ENCODE data around the gene MTCL1. TPM values are rescaled to one million over a fixed set of nuclear protein-coding genes. Genes with fewer than 3 reads are reported as not detected.

MTCL1 gene
- total RNA-seq, 1 donor from 2014 or later = 14.6 TPM

- ATAC-seq (peak; percentile 30), DNase-seq (ENCODE audit: low spot score) (no peak)
- intact Hi-C loops (cut with DNase I) = no loop called here
These were observed 20.0 kb upstream of the MTCL1 start for GRCh38 chr18:8685141-8685913.

GRCh38 chr18:8685914-8686216, 19.5 kb upstream of the MTCL1 start:
- no peak for DNase-seq (ENCODE audit: low spot score)
- intact Hi-C loops (cut with DNase I) = no loop called here
- no peak for ATAC-seq

GRCh38 chr18:8686611-8687010, 18.7 kb upstream of the MTCL1 start:
- no peak for DNase-seq (ENCODE audit: low spot score)
- intact Hi-C loops (cut with DNase I) = no loop called here
- ATAC-seq = no peak

- ATAC-seq (no peak), DNase-seq (ENCODE audit: low spot score) (no peak)
- intact Hi-C loops (cut with DNase I) = no loop called here
These were observed 17.0 kb upstream of the MTCL1 start for GRCh38 chr18:8688216-8688800.

- DNase-seq (ENCODE audit: low spot score) (no peak), ATAC-seq (no peak)
- intact Hi-C loops (cut with DNase I) = no loop called here
These were observed 16.5 kb upstream of the MTCL1 start for GRCh38 chr18:8688816-8689215.

GRCh38 chr18:8689517-8689916, 15.8 kb upstream of the MTCL1 start:
- DNase-seq (ENCODE audit: low spot score) = no peak
- intact Hi-C loops (cut with DNase I) = no loop called here
- ATAC-seq = no peak

- ATAC-seq (no peak), DNase-seq (ENCODE audit: low spot score) (no peak)
- intact Hi-C loops (cut with DNase I) = no loop called here
These were observed 10.5 kb upstream of the MTCL1 start for GRCh38 chr18:8694891-8695290.

- ATAC-seq (no peak), DNase-seq (ENCODE audit: low spot score) (no peak)
- intact Hi-C loops (cut with DNase I) = no loop called here
These were observed 9.3 kb upstream of the MTCL1 start for GRCh38 chr18:8695932-8696517.

- ATAC-seq (peak; percentile 94), DNase-seq (ENCODE audit: low spot score) (peak; percentile 87)
- intact Hi-C loops (cut with DNase I) = no loop called here
These were observed 8.6 kb upstream of the MTCL1 start for GRCh38 chr18:8696749-8697211.

GRCh38 chr18:8699126-8699525, 6.2 kb upstream of the MTCL1 start:
- ATAC-seq (no peak), DNase-seq (ENCODE audit: low spot score) (no peak)
- intact Hi-C loops (cut with DNase I) = no loop called here

GRCh38 chr18:8699948-8700347, 5.4 kb upstream of the MTCL1 start:
- DNase-seq (ENCODE audit: low spot score) (no peak), ATAC-seq (no peak)
- intact Hi-C loops (cut with DNase I) = no loop called here

- ATAC-seq (no peak), DNase-seq (ENCODE audit: low spot score) (no peak)
- intact Hi-C loops (cut with DNase I) = no loop called here
These were observed 3.7 kb upstream of the MTCL1 start for GRCh38 chr18:8701546-8702118.

GRCh38 chr18:8702668-8703067, 2.7 kb upstream of the MTCL1 start:
- ATAC-seq = no peak
- no peak for DNase-seq (ENCODE audit: low spot score)
- intact Hi-C loops (cut with DNase I) = no loop called here

- intact Hi-C loops (cut with DNase I) = no loop called here
- no peak for DNase-seq (ENCODE audit: low spot score)
- ATAC-seq = no peak
These were observed 2.2 kb upstream of the MTCL1 start for GRCh38 chr18:8703092-8703709.

GRCh38 chr18:8703781-8704301, 1.5 kb upstream of the MTCL1 start:
- ATAC-seq = peak; percentile 1
- intact Hi-C loops (cut with DNase I) = no loop called here
- DNase-seq (ENCODE audit: low spot score) = no peak

- peak; percentile 93 for DNase-seq (ENCODE audit: low spot score)
- intact Hi-C loops (cut with DNase I) = no loop called here
- peak; percentile 93 for ATAC-seq
These were observed 757 bp upstream of the MTCL1 start for GRCh38 chr18:8704361-8705237.

GRCh38 chr18:8705961-8706790, 820 bp downstream of the MTCL1 start:
- ATAC-seq (no peak), DNase-seq (ENCODE audit: low spot score) (no peak)
- intact Hi-C loops (cut with DNase I) = no loop called here

Measured in sciatic nerve (tissue), 2 donors.